Fibroblast of villous mesenchyme (primary cell): ENCODE data around the gene ADAMTS12. TPM values are rescaled to one million over a fixed set of nuclear protein-coding genes. Genes with fewer than 3 reads are reported as not detected.

Experiments used
- DNase-seq: peaks from one replicate; pipeline ENCODE4 v3.0.0-alpha.2; 2010; ENCODE audit warnings: low read depth
- H3K4me3 ChIP-seq: 2 replicates; pipeline ENCODE4 v1.5.1; 2011; ENCODE audit warnings: low read depth, mild to moderate bottlenecking, low read length
- CTCF ChIP-seq: IDR thresholded peaks from 2 replicates; pipeline ENCODE4 v1.5.1; 2012; ENCODE audit warnings: low read depth, mild to moderate bottlenecking, low read length; ENCODE audit not compliant: insufficient read depth
- total RNA-seq: library from RNA; depleted of rRNA; stranded (reverse); fragments of >200 nt; gene quantifications from 2 replicates; pipeline ENCODE4 v1.2.3, GENCODE V29; 2012

ADAMTS12 gene
- total RNA-seq, 1 donor: 94.1 TPM

DNA sequence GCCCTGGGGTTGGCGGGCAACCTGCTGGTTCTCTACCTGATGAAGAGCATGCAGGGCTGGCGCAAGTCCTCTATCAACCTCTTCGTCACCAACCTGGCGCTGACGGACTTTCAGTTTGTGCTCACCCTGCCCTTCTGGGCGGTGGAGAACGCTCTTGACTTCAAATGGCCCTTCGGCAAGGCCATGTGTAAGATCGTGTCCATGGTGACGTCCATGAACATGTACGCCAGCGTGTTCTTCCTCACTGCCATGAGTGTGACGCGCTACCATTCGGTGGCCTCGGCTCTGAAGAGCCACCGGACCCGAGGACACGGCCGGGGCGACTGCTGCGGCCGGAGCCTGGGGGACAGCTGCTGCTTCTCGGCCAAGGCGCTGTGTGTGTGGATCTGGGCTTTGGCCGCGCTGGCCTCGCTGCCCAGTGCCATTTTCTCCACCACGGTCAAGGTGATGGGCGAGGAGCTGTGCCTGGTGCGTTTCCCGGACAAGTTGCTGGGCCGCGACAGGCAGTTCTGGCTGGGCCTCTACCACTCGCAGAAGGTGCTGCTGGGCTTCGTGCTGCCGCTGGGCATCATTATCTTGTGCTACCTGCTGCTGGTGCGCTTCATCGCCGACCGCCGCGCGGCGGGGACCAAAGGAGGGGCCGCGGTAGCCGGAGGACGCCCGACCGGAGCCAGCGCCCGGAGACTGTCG, 45.4 kb upstream of the ADAMTS12 start:
- no peak for TF ChIP-seq CTCF
- DNase-seq: peak; percentile 4
- peak overlapping the region; percentile 58 for H3K4me3 ChIP-seq

GRCh38 chr5:33936381-33937016, 44.7 kb upstream of the ADAMTS12 start, which contains the start of gene RXFP3:
Gene RXFP3, plus strand, starts transcription at chr5:33936386. Its CDS starts 355 bp downstream, at chr5:33936741.
- no peak for DNase-seq
- peak within 1 kb of the TSS; percentile 58 for H3K4me3 ChIP-seq
- TF ChIP-seq CTCF: no peak

GRCh38 chr5:33936004-33936380, 44.2 kb upstream of the ADAMTS12 start:
- TF ChIP-seq CTCF: peak; percentile 22
- peak overlapping the region; percentile 58 for H3K4me3 ChIP-seq
- peak; percentile 77 for DNase-seq

GRCh38 chr5:33934176-33934575, 42.4 kb upstream of the ADAMTS12 start:
- no peak for TF ChIP-seq CTCF
- no peak overlapping the region for H3K4me3 ChIP-seq
- DNase-seq: no peak

GRCh38 chr5:33933723-33934169, 42.0 kb upstream of the ADAMTS12 start:
- DNase-seq: no peak
- no peak overlapping the region for H3K4me3 ChIP-seq
- no peak for TF ChIP-seq CTCF

- no peak for DNase-seq
- no peak overlapping the region for H3K4me3 ChIP-seq
- TF ChIP-seq CTCF: no peak
Measured at GRCh38 chr5:33931136-33931535, 39.3 kb upstream of the ADAMTS12 start.
